SK-N-SH treated with all-trans-retinoic acid at 6 μM for 48 hours (cell line): ENCODE measurements around the gene SERPINE2.

Experiments used
- ATAC-seq: fragments of 200-7000 bp; cut with Tn5 transposase; 3 replicates; pipeline ENCODE4 v1.9.1; 2020; ENCODE audit warnings: mild to moderate bottlenecking, moderate library complexity
- ARNTL ChIP-seq: fragments of 450-650 bp; formaldehyde crosslinking; IDR thresholded peaks from 2 replicates; pipeline ENCODE4 v1.5.0; 2020; ENCODE audit warnings: low read depth, mild to moderate bottlenecking, moderate library complexity, borderline replicate concordance
- BACH2 ChIP-seq: fragments of 250-450 bp; sonication (Bioruptor Pico); IDR thresholded peaks from 2 replicates; pipeline ENCODE4 v1.9.0; 2021; ENCODE audit warnings: mild to moderate bottlenecking, borderline replicate concordance
- CSDC2 ChIP-seq: fragments of 250-450 bp; sonication (Bioruptor Pico); IDR thresholded peaks from 2 replicates; pipeline ENCODE4 v1.5.0; 2020; ENCODE audit warnings: mild to moderate bottlenecking, moderate library complexity
- ESRRG ChIP-seq: fragments of 250-450 bp; sonication (Bioruptor Pico); IDR thresholded peaks from 2 replicates; pipeline ENCODE4 v1.6.1; 2021; ENCODE audit warnings: mild to moderate bottlenecking
- GLIS3 ChIP-seq: fragments of 250-450 bp; sonication (Bioruptor Pico); IDR thresholded peaks from 2 replicates; pipeline ENCODE4 v1.5.0; 2020; ENCODE audit warnings: mild to moderate bottlenecking, moderate library complexity
- ISL1 ChIP-seq: fragments of 250-450 bp; sonication (Bioruptor Pico); IDR thresholded peaks from 2 replicates; pipeline ENCODE4 v2.1.2; 2022; ENCODE audit warnings: mild to moderate bottlenecking, moderate library complexity
- OSR1 ChIP-seq: fragments of 250-450 bp; sonication (Bioruptor Pico); IDR thresholded peaks from 2 replicates; pipeline ENCODE4 v1.8.0; 2022; ENCODE audit warnings: moderate library complexity, mild to moderate bottlenecking, inconsistent platforms
- POU6F1 ChIP-seq: fragments of 250-450 bp; sonication (Bioruptor Pico); IDR thresholded peaks from 2 replicates; pipeline ENCODE4 v1.8.0; 2021; ENCODE audit warnings: low read depth, mild to moderate bottlenecking, moderate library complexity, borderline replicate concordance
- PPARA ChIP-seq: fragments of 250-450 bp; sonication (Bioruptor Pico); IDR thresholded peaks from 2 replicates; pipeline ENCODE4 v1.5.0; 2020; ENCODE audit warnings: mild to moderate bottlenecking, borderline replicate concordance
- RARB ChIP-seq: fragments of 250-450 bp; sonication (Bioruptor Pico); IDR thresholded peaks from 2 replicates; pipeline ENCODE4 v1.8.0; 2021; ENCODE audit warnings: mild to moderate bottlenecking, moderate library complexity
- TCF4 ChIP-seq: fragments of 250-450 bp; sonication (Bioruptor Pico); IDR thresholded peaks from 2 replicates; pipeline ENCODE4 v1.8.0; 2021; ENCODE audit warnings: mild to moderate bottlenecking, moderate library complexity, borderline replicate concordance
- TOX ChIP-seq: fragments of 250-450 bp; sonication (Bioruptor Pico); IDR thresholded peaks from 2 replicates; pipeline ENCODE4 v1.8.0; 2021; ENCODE audit warnings: mild to moderate bottlenecking, moderate library complexity, borderline replicate concordance
- ZC3H10 ChIP-seq: fragments of 250-450 bp; sonication (Bioruptor Pico); IDR thresholded peaks from 2 replicates; pipeline ENCODE4 v1.5.1; 2021; ENCODE audit warnings: mild to moderate bottlenecking, moderate library complexity
- ZFP3 ChIP-seq: fragments of 250-450 bp; sonication (Bioruptor Pico); IDR thresholded peaks from 2 replicates; pipeline ENCODE4 v1.5.0; 2020; ENCODE audit warnings: mild to moderate bottlenecking, moderate library complexity
- ZFP30 ChIP-seq: fragments of 450-650 bp; formaldehyde crosslinking; IDR thresholded peaks from 2 replicates; pipeline ENCODE4 v1.5.0; 2022; ENCODE audit warnings: mild to moderate bottlenecking, moderate library complexity
- ZNF565 ChIP-seq: fragments of 450-650 bp; formaldehyde crosslinking; conservative IDR thresholded peaks from 2 replicates; pipeline ENCODE4 v1.5.0; 2020; ENCODE audit warnings: low read depth, mild to moderate bottlenecking, moderate library complexity
- ZNF70 ChIP-seq: fragments of 450-650 bp; formaldehyde crosslinking; IDR thresholded peaks from 2 replicates; pipeline ENCODE4 v1.5.0; 2020; ENCODE audit warnings: mild to moderate bottlenecking, moderate library complexity
- TF ChIP-seq, protein P1 (sequence below): fragments of 250-450 bp; sonication (Bioruptor Pico); IDR thresholded peaks from 2 replicates; pipeline ENCODE4 v1.5.1; 2020; ENCODE audit warnings: low read depth, mild to moderate bottlenecking, moderate library complexity
- TF ChIP-seq, protein P2 (sequence below): fragments of 250-450 bp; sonication (Bioruptor Pico); IDR thresholded peaks from 2 replicates; pipeline ENCODE4 v1.5.1; 2021; ENCODE audit warnings: mild to moderate bottlenecking, moderate library complexity
- TF ChIP-seq, protein P3 (sequence below): fragments of 250-450 bp; sonication (Bioruptor Pico); IDR thresholded peaks from 2 replicates; pipeline ENCODE4 v1.8.0; 2020; ENCODE audit warnings: mild to moderate bottlenecking, moderate library complexity, borderline replicate concordance

The SERPINE2 gene

GRCh38 chr2:223954401-223954800 is 84.7 kb downstream of the SERPINE2 start:
- TF ChIP-seq ARNTL: no peak
- TF ChIP-seq ZC3H10: no peak
- no peak for TF ChIP-seq ZFP30
- no peak for TF ChIP-seq ESRRG (CRISPR knock-in tag)
- no peak for TF ChIP-seq RARB (CRISPR knock-in tag)
- no peak for TF ChIP-seq BACH2
- TF ChIP-seq, protein P1, sequence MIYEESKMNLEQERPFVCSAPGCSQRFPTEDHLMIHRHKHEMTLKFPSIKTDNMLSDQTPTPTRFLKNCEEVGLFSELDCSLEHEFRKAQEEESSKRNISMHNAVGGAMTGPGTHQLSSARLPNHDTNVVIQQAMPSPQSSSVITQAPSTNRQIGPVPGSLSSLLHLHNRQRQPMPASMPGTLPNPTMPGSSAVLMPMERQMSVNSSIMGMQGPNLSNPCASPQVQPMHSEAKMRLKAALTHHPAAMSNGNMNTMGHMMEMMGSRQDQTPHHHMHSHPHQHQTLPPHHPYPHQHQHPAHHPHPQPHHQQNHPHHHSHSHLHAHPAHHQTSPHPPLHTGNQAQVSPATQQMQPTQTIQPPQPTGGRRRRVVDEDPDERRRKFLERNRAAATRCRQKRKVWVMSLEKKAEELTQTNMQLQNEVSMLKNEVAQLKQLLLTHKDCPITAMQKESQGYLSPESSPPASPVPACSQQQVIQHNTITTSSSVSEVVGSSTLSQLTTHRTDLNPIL (CRISPR knock-in tag): no peak
- TF ChIP-seq, protein P2, sequence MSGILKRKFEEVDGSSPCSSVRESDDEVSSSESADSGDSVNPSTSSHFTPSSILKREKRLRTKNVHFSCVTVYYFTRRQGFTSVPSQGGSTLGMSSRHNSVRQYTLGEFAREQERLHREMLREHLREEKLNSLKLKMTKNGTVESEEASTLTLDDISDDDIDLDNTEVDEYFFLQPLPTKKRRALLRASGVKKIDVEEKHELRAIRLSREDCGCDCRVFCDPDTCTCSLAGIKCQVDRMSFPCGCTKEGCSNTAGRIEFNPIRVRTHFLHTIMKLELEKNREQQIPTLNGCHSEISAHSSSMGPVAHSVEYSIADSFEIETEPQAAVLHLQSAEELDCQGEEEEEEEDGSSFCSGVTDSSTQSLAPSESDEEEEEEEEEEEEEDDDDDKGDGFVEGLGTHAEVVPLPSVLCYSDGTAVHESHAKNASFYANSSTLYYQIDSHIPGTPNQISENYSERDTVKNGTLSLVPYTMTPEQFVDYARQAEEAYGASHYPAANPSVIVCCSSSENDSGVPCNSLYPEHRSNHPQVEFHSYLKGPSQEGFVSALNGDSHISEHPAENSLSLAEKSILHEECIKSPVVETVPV: no peak
- no peak for TF ChIP-seq OSR1 (CRISPR knock-in tag)
- no peak for TF ChIP-seq PPARA (CRISPR knock-in tag)
- no peak for TF ChIP-seq ZNF70
- no peak for TF ChIP-seq ISL1
- TF ChIP-seq CSDC2 (CRISPR knock-in tag): no peak

DNA sequence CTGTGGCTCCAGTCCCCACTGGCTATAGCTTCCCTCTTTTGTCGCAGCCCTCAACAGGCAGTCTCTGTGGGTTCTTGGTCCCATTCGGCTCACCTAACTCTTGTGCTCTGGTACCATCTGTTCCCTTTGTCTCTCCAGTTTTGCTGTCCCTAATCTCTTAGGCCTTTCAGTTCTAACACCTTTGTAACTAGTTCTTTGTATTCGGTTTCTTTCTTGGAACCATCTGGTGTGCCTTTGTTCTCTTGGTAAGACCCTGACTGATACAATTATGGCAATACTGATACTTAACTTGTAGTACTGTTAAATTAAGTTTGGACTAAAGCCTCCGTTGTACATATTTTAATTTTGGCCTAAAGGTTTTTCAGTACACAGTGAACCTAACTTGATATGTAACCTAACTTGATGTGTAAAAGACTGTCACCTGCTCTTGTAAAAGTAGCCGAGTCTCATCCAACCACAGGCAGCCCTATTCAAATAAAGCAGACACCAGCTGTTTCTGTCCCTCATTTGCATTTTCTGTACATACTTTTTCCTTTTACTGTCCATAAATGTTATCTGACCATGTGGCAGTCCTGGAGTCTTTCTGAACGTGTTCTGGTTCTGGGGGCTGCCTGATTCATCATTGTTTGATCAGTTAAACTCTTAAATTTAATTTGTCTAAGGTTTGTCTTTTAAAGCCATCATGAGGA is 86.7 kb downstream of the SERPINE2 start:
- ATAC-seq: no peak
- TF ChIP-seq, protein P1 (CRISPR knock-in tag): no peak
- no peak for TF ChIP-seq ZFP3 (CRISPR knock-in tag)
- TF ChIP-seq GLIS3 (CRISPR knock-in tag): no peak
- no peak for TF ChIP-seq RARB (CRISPR knock-in tag)
- no peak for TF ChIP-seq ARNTL
- no peak for TF ChIP-seq ZFP30
- TF ChIP-seq ZC3H10: no peak
- no peak for TF ChIP-seq TOX
- no peak for TF ChIP-seq TCF4 (CRISPR knock-in tag)
- TF ChIP-seq ESRRG (CRISPR knock-in tag): no peak
- TF ChIP-seq POU6F1 (CRISPR knock-in tag): no peak

More at GRCh38 chr2:223954401-223954800, 84.7 kb downstream of the SERPINE2 start:
- no peak for ATAC-seq

GRCh38 chr2:223950448-223951347 is 88.4 kb downstream of the SERPINE2 start:
- TF ChIP-seq, protein P1 (CRISPR knock-in tag): no peak
- no peak for ATAC-seq

DNA sequence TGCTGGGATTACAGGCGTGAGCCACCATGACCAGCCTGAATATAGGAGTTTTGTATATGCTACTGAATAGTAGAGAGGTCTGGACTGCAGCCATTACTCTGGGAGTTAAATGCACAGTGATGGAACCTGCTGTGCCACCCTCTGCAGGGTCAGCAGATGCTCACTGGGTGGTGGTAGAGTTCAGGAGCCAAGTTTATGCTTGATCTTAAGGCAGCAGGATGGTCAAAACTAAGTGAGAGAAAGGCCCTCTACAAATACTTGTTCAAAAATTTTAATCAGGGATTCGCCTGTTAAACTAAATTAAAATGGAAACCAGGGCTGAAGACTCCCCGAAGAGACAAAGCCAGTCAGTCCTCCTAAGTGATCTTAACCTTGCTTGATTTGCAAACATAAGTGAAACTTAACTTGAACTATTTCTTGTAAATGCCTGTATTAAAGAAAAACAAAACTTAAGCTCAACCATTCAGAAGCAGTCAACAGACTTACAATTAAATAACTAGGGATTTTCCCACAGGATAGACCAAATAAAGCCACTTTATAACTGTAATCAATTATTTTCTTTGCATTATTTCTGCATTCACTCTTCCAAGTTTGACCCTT is 89.7 kb downstream of the SERPINE2 start:
- no peak for TF ChIP-seq GLIS3 (CRISPR knock-in tag)
- no peak for TF ChIP-seq ZNF565 (CRISPR knock-in tag)
- no peak for TF ChIP-seq ZFP3 (CRISPR knock-in tag)
- no peak for TF ChIP-seq OSR1 (CRISPR knock-in tag)
- no peak for TF ChIP-seq ARNTL
- TF ChIP-seq ZNF70: no peak
- TF ChIP-seq, protein P2: no peak
- TF ChIP-seq CSDC2 (CRISPR knock-in tag): no peak
- TF ChIP-seq, protein P3, sequence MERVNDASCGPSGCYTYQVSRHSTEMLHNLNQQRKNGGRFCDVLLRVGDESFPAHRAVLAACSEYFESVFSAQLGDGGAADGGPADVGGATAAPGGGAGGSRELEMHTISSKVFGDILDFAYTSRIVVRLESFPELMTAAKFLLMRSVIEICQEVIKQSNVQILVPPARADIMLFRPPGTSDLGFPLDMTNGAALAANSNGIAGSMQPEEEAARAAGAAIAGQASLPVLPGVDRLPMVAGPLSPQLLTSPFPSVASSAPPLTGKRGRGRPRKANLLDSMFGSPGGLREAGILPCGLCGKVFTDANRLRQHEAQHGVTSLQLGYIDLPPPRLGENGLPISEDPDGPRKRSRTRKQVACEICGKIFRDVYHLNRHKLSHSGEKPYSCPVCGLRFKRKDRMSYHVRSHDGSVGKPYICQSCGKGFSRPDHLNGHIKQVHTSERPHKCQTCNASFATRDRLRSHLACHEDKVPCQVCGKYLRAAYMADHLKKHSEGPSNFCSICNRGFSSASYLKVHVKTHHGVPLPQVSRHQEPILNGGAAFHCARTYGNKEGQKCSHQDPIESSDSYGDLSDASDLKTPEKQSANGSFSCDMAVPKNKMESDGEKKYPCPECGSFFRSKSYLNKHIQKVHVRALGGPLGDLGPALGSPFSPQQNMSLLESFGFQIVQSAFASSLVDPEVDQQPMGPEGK (CRISPR knock-in tag): no peak
- TF ChIP-seq, protein P1 (CRISPR knock-in tag): no peak
- TF ChIP-seq ESRRG (CRISPR knock-in tag): no peak
- no peak for TF ChIP-seq BACH2
- TF ChIP-seq ISL1: no peak
- TF ChIP-seq PPARA (CRISPR knock-in tag): no peak
- TF ChIP-seq TOX: no peak
- no peak for ATAC-seq
